GM12878 (cell line): ENCODE results near the gene RELT. TPM values are rescaled to one million over a fixed set of nuclear protein-coding genes. Genes with fewer than 3 reads are reported as not detected.

Source experiments
- ATAC-seq: fragments of 200-7000 bp; cut with Tn5 transposase; 3 replicates; pipeline ENCODE4 v1.9.1; 2020; ENCODE audit warnings: mild to moderate bottlenecking, moderate library complexity
- BruUV-seq: library from RNA; stranded (reverse); fragments of 400-500 nt; replicated peaks from 2 replicates; lab custom pipeline; 2021; lab: Mats Ljungman, UMichigan
- CTCF ChIA-PET: fragments of 300-600 bp; sonication (Branson Sonifier 250); formaldehyde crosslinking; extraction: SDS; loops from one replicate; lab custom pipeline; 2021; ENCODE audit warnings: inconsistent platforms; lab: Yijun Ruan, JAX
- POLR2A ChIA-PET: fragments of 350-600 bp; formaldehyde crosslinking; extraction: SDS; loops from one replicate; lab custom pipeline; 2021; ENCODE audit warnings: inconsistent platforms; lab: Charles Lee
- RAD21 ChIA-PET: fragments of 300-600 bp; sonication (Branson Sonifier 250); formaldehyde crosslinking; loops from one replicate; lab custom pipeline; 2023; ENCODE audit warnings: antibody characterized with exemption; ENCODE audit not compliant: unreplicated experiment; lab: Charles Lee
- SMC1A ChIA-PET: fragments of 300-600 bp; sonication (Branson Sonifier 250); formaldehyde crosslinking; loops from one replicate; lab custom pipeline; 2023; ENCODE audit not compliant: unreplicated experiment, uncharacterized antibody; lab: Charles Lee
- DNase-seq: peaks from one replicate; pipeline ENCODE4 v3.0.0-alpha.2; 2011; ENCODE audit warnings: low read depth, low spot score
- FAIRE-seq: peaks from 3 replicates; lab custom pipeline; 2011; peaks lifted over from hg19 to GRCh38; lab: Jason Lieb, UNC
- H2AFZ ChIP-seq: 2 replicates; pipeline ENCODE4 v1.6.0; 2011; ENCODE audit warnings: low read depth, low read length, control low read depth; ENCODE audit not compliant: control insufficient read depth
- H3K27ac ChIP-seq: 2 replicates; pipeline ENCODE4 v1.5.1; 2011; ENCODE audit warnings: control low read depth; ENCODE audit not compliant: control insufficient read depth, insufficient read depth
- H3K27me3 ChIP-seq, 2 experiments: replicated peaks in 1 of 2; 2 replicates each; pipeline versions ENCODE4 v1.6.0 to v1.6.1; 2011; ENCODE audit warnings: low read length in 1 of 2; ENCODE audit not compliant: control insufficient read depth in 2 of 2, insufficient read depth in 2 of 2
- H3K36me3 ChIP-seq, 2 experiments: 2 replicates each; pipeline ENCODE4 v1.5.1; 2011; ENCODE audit warnings: low read length in 1 of 2; ENCODE audit not compliant: control insufficient read depth in 2 of 2, insufficient read depth in 2 of 2
- H3K4me1 ChIP-seq: 2 replicates; pipeline ENCODE4 v1.6.1; 2011; ENCODE audit warnings: mild to moderate bottlenecking, low read length, moderate library complexity, mixed read lengths; ENCODE audit not compliant: control insufficient read depth, insufficient read depth
- H3K4me2 ChIP-seq: 2 replicates; pipeline ENCODE4 v1.6.0; 2011; ENCODE audit warnings: control low read depth; ENCODE audit not compliant: control insufficient read depth, insufficient read depth
- H3K4me3 ChIP-seq: fragments of 200-600 bp; sonication (generic); 2 replicates; pipeline ENCODE4 v1.5.1; 2016
- H3K79me2 ChIP-seq: 2 replicates; pipeline ENCODE4 v1.6.0; 2011; ENCODE audit warnings: low read length; ENCODE audit not compliant: control insufficient read depth, insufficient read depth
- H3K9ac ChIP-seq: 2 replicates; pipeline ENCODE4 v1.8.0; 2011; ENCODE audit warnings: low read length, control low read depth, mixed read lengths; ENCODE audit not compliant: control insufficient read depth, insufficient read depth
- H3K9me3 ChIP-seq: replicated peaks from 3 replicates; pipeline ENCODE4 v1.5.1; 2011; ENCODE audit warnings: mild to moderate bottlenecking, low read length; ENCODE audit not compliant: control insufficient read depth, insufficient read depth
- H4K20me1 ChIP-seq: 2 replicates; pipeline ENCODE4 v1.6.0; 2011; ENCODE audit not compliant: control insufficient read depth, insufficient read depth
- ASH2L ChIP-seq: fragments of 300-600, 200-600 bp; sonication (generic); IDR thresholded peaks from 2 replicates; pipeline ENCODE4 v1.6.1; 2017; ENCODE audit warnings: low read depth, mild to moderate bottlenecking, borderline replicate concordance
- CEBPB ChIP-seq, 2 experiments: fragments of 150-350 bp in 1 of 2; IDR thresholded peaks; 2 replicates each; pipeline ENCODE4 v1.6.1; 2012 to 2014; ENCODE audit warnings: low read depth in 2 of 2, low read length in 2 of 2, borderline replicate concordance in 1 of 2, inconsistent platforms in 1 of 2
- ETV6 ChIP-seq, 2 experiments: fragments of 450-650 bp in 1 of 2; IDR thresholded peaks in 1 of 2; conservative IDR thresholded peaks in 1 of 2; 2 replicates each; pipeline ENCODE4 v1.6.1; 2014; ENCODE audit warnings: antibody characterized with exemption in 1 of 2, borderline replicate concordance in 1 of 2, low read depth in 1 of 2, mild to moderate bottlenecking in 1 of 2, moderate library complexity in 1 of 2
- HCFC1 ChIP-seq: fragments of 150-350 bp; IDR thresholded peaks from 2 replicates; pipeline ENCODE4 v1.6.1; 2014; ENCODE audit warnings: low read length
- HDGF ChIP-seq: fragments of 450-650 bp; IDR thresholded peaks from 2 replicates; pipeline ENCODE4 v1.6.1; 2016; ENCODE audit warnings: antibody characterized with exemption
- JUND ChIP-seq: IDR thresholded peaks from 2 replicates; pipeline ENCODE4 v1.6.1; 2012; ENCODE audit warnings: low read depth, mild to moderate bottlenecking, low read length, improper control_type of control experiment, moderate library complexity
- KLF5 ChIP-seq: fragments of 450-650 bp; IDR thresholded peaks from 2 replicates; pipeline ENCODE4 v1.6.1; 2014; ENCODE audit warnings: mild to moderate bottlenecking; ENCODE audit not compliant: partially characterized antibody
- MEF2B ChIP-seq: fragments of 450-650 bp; IDR thresholded peaks from 2 replicates; pipeline ENCODE4 v1.6.1; 2018; ENCODE audit warnings: mild to moderate bottlenecking, moderate library complexity; ENCODE audit not compliant: partially characterized antibody, poor library complexity, severe bottlenecking
- NR2F1 ChIP-seq: fragments of 450-650 bp; conservative IDR thresholded peaks from 2 replicates; pipeline ENCODE4 v1.6.1; 2017; ENCODE audit warnings: mild to moderate bottlenecking
- NRF1 ChIP-seq: conservative IDR thresholded peaks from 2 replicates; pipeline ENCODE4 v1.6.1; 2011; ENCODE audit warnings: mild to moderate bottlenecking, low read depth, low read length, improper control_type of control experiment
- PML ChIP-seq: IDR thresholded peaks from 2 replicates; pipeline ENCODE4 v1.6.1; 2012; ENCODE audit warnings: low read length, inconsistent platforms
- RELA ChIP-seq: fragments of 450-650 bp; IDR thresholded peaks from 2 replicates; pipeline ENCODE4 v1.8.0; 2014; ENCODE audit warnings: borderline replicate concordance; ENCODE audit not compliant: partially characterized antibody
- SMC3 ChIP-seq: IDR thresholded peaks from 2 replicates; pipeline ENCODE4 v1.6.1; 2011; ENCODE audit warnings: low read length, improper control_type of control experiment, borderline replicate concordance
- SUPT20H ChIP-seq: IDR thresholded peaks from 2 replicates; pipeline ENCODE4 v1.6.1; 2011; ENCODE audit warnings: low read depth, mild to moderate bottlenecking, low read length, moderate library complexity, borderline replicate concordance; ENCODE audit not compliant: control insufficient read depth
- TBL1XR1 ChIP-seq: IDR thresholded peaks from 2 replicates; pipeline ENCODE4 v1.6.1; 2012; ENCODE audit warnings: low read depth, low read length, improper control_type of control experiment
- TCF7 ChIP-seq: IDR thresholded peaks from 2 replicates; pipeline ENCODE4 v1.6.1; 2014; ENCODE audit warnings: antibody characterized with exemption, borderline replicate concordance
- WGBS: methylation state at CpG from one replicate; pipeline ENCODE4 v1.1.6; 2016; ENCODE audit warnings: low lambda C conversion rate; ENCODE audit not compliant: insufficient replicate concordance, insufficient coverage; ENCODE audit errors: missing lambda C conversion rate; 5-methylcytosine and 5-hydroxymethylcytosine counted together
- in situ Hi-C: fragments of 300-500 bp; cut with MboI; formaldehyde crosslinking; loops from 9 replicates; pipeline ENCODE4 v1.14.3; 2018; ENCODE audit warnings: mixed read lengths
- intact Hi-C: fragments of 100-400 bp; cut with micrococcal nuclease; formaldehyde crosslinking; loops from one replicate; pipeline ENCODE4 v1.14.2; 2022; ENCODE audit not compliant: unreplicated experiment
- polyA plus RNA-seq, 11 experiments: library from polyadenylated mRNA; depleted of rRNA in 4 of 11; unstranded in 6 of 11; stranded (reverse) in 5 of 11; fragments of >200 nt; fragmentation: Nextera tagmentation in 4 of 11; fragmentation: Illumina TruSeq in 1 of 11; extraction: Ambion mirVana in 4 of 11; extraction: Trizol in 1 of 11; gene quantifications; 1 replicate in 1 of 11; 2 replicates in 10 of 11; pipeline versions ENCODE4 v1.2.1 to v1.2.3, GENCODE V29; 2011 to 2016; ENCODE audit warnings: inconsistent platforms in 2 of 11, missing spikeins in 2 of 11, low read depth in 1 of 11
- total RNA-seq, 4 experiments: library from RNA; depleted of rRNA in 3 of 4; stranded (reverse); fragments of >200 nt in 3 of 4; fragmentation: Illumina TruSeq in 1 of 4; extraction: Trizol in 1 of 4; gene quantifications; 2 replicates each; pipeline versions ENCODE4 v1.2.1 to v1.2.3, GENCODE V29; 2013 to 2021
- TF ChIP-seq, protein P1 (sequence below): IDR thresholded peaks from 2 replicates; pipeline ENCODE4 v1.6.1; 2012; ENCODE audit warnings: low read length, inconsistent platforms
- TF ChIP-seq, protein P2 (sequence below): fragments of 450-650 bp; formaldehyde crosslinking; IDR thresholded peaks from 2 replicates; pipeline ENCODE4 v1.4.0; 2022; ENCODE audit warnings: mild to moderate bottlenecking, moderate library complexity

The RELT gene
- total and polyA plus RNA-seq, 10 of the 15 experiments (the other 5 are each of a cell fraction or from before 2014, with no cell fraction given) = 1.2 to 28.5 (median 10.8) TPM

DNA sequence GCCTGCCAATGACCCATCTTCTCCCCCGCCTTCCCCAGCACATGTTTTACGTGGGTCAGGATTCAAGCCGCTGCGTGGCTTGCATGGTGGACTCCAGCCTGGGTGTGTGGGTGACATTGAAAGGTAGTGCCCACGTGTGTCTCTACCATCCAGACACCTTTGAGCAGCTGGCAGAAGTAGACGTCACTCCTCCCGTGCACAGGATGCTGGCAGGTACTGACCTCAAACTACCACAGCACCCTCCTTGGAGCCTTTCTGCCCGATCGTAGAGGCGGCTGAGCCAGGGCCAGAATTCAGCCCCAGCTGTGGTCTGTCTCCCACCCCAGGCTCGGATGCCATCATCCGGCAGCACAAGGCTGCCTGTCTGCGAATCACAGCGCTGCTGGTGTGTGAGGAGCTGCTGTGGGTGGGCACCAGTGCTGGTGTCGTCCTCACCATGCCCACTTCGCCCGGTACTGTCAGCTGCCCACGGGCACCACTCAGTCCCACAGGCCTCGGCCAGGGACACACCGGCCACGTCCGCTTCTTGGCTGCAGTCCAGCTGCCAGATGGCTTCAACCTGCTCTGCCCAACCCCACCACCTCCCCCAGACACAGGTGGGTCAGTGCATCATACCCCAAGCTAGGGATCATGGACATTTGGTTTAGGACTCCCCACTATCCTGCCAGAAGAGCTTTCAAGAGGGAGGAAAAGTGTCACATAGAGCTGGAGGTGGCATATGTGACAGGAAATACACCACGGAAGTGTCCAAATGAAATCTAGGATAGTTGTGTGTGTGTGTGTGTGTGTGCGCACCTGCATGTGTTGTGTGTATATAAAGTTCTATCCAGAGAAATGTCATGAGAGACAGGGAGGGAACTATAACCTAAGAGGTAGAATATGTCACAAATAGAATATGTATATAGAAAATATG is 10.6 kb upstream of the RELT start:
- no peak overlapping the region for H2AFZ ChIP-seq
- FAIRE-seq (no peak), DNase-seq (no peak), ATAC-seq (no peak)
- H3K4me1 ChIP-seq = peaks cover 11% of the 10 kb centered on the region
- ChIA-PET SMC1A (interaction anchor here (1.5 kb wide), 1 partner anchor 14 kb away, joined by 3 read pairs; no protein-coding TSS in a partner anchor), CTCF (interaction anchor here (0.8 to 5.7 kb wide), 4 partner anchors 14 to 294 kb away, joined by 3 to 37 read pairs (median 4); no protein-coding TSS in a partner anchor), RAD21 (interaction anchor here (0.6 to 2.0 kb wide), 2 partner anchors 28 to 245 kb away, joined by 3 to 5 read pairs; no protein-coding TSS in a partner anchor), POLR2A (no interaction called here)
- H3K9me3 ChIP-seq = no peaks in the 10 kb centered on the region
- in situ Hi-C loops = no loop called here
- H3K27me3 ChIP-seq = no peaks in the 10 kb centered on the region
- H3K79me2 ChIP-seq = no peaks in the 10 kb centered on the region
- intact Hi-C loops = no loop called here
- H3K4me3 ChIP-seq = no peak overlapping the region
- no TSS peak for BruUV-seq
- 88% methylated on average over 24 of the region's 24 CpGs for WGBS
- TF ChIP-seq PML (no peak), JUND (no peak), MEF2B (no peak), SUPT20H (no peak), TCF7 (no peak), NR2F1 (no peak), HCFC1 (no peak), KLF5 (no peak), RELA (no peak), NRF1 (no peak), HDGF (no peak), ETV6 (conservative IDR thresholded peaks at IDR 0.05 in 1 of 2, IDR thresholded peaks at IDR 0.05 in 1 of 2; ENCODE audit: borderline replicate concordance in 1 of 2, low read depth in 1 of 2) (no peak), SMC3 (no peak), CEBPB (IDR thresholded peaks at IDR 0.05; ENCODE audit: borderline replicate concordance in 1 of 2, low read depth in 2 of 2, low read length in 2 of 2) (no peak), ASH2L (no peak), TBL1XR1 (no peak)
- TF ChIP-seq, protein P1, sequence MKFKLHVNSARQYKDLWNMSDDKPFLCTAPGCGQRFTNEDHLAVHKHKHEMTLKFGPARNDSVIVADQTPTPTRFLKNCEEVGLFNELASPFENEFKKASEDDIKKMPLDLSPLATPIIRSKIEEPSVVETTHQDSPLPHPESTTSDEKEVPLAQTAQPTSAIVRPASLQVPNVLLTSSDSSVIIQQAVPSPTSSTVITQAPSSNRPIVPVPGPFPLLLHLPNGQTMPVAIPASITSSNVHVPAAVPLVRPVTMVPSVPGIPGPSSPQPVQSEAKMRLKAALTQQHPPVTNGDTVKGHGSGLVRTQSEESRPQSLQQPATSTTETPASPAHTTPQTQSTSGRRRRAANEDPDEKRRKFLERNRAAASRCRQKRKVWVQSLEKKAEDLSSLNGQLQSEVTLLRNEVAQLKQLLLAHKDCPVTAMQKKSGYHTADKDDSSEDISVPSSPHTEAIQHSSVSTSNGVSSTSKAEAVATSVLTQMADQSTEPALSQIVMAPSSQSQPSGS = no peak
- TF ChIP-seq, protein P2, sequence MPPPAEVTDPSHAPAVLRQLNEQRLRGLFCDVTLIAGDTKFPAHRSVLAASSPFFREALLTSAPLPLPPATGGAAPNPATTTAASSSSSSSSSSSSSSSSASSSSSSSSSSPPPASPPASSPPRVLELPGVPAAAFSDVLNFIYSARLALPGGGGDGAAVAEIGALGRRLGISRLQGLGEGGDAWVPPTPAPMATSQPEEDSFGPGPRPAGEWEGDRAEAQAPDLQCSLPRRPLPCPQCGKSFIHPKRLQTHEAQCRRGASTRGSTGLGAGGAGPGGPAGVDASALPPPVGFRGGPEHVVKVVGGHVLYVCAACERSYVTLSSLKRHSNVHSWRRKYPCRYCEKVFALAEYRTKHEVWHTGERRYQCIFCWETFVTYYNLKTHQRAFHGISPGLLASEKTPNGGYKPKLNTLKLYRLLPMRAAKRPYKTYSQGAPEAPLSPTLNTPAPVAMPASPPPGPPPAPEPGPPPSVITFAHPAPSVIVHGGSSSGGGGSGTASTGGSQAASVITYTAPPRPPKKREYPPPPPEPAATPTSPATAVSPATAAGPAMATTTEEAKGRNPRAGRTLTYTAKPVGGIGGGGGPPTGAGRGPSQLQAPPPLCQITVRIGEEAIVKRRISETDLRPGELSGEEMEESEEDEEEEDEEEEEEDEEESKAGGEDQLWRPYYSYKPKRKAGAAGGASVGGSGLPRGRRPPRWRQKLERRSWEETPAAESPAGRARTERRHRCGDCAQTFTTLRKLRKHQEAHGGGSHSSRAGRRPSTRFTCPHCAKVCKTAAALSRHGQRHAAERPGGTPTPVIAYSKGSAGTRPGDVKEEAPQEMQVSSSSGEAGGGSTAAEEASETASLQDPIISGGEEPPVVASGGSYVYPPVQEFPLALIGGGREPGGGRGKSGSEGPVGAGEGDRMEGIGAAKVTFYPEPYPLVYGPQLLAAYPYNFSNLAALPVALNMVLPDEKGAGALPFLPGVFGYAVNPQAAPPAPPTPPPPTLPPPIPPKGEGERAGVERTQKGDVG = no peak
- TF ChIP-seq, all 136 proteins: peak for 0
- H3K9ac ChIP-seq = no peak overlapping the region
- no peak overlapping the region for H3K4me2 ChIP-seq
- peaks cover 0 to 4% of the 10 kb centered on the region in 2 experiments; a peak in 1 of 4 replicates for H3K36me3 ChIP-seq
- H3K27ac ChIP-seq = no peak overlapping the region
- H4K20me1 ChIP-seq = no peaks in the 10 kb centered on the region
